SHP77 (cell line): ENCODE results near the gene PDE10A.
A peak's percentile ranks its signal among the peaks of the same experiment; 100 is the strongest.

Experiments used
- DNase-seq, 2 experiments: peaks; one replicate each; lab custom pipeline; 2025; lab: John Stamatoyannopoulos, UW

Gene PDE10A

GRCh38 chr6:165390475-165390874 is 272.6 kb downstream of the PDE10A start:
- no peak for DNase-seq

GRCh38 chr6:165389534-165389933 is 273.5 kb downstream of the PDE10A start:
- no peak for DNase-seq

- no peak for DNase-seq
Observed at GRCh38 chr6:165383323-165383722, 279.7 kb downstream of the PDE10A start.

- no peak for DNase-seq
Observed at GRCh38 chr6:165376100-165376499, 286.9 kb downstream of the PDE10A start.

GRCh38 chr6:165365371-165365770 is 297.7 kb downstream of the PDE10A start:
- no peak for DNase-seq

- DNase-seq, result no peak
Observed at GRCh38 chr6:165345700-165346099, 317.3 kb downstream of the PDE10A start.

- no peak for DNase-seq
Observed at GRCh38 chr6:165340532-165340931, 322.5 kb downstream of the PDE10A start.

- DNase-seq, result no peak
Observed at GRCh38 chr6:165325609-165326008, 337.4 kb downstream of the PDE10A start.

- DNase-seq, result no peak
Observed at GRCh38 chr6:165321555-165322145, 341.4 kb downstream of the PDE10A start.

GRCh38 chr6:165321150-165321549 is 341.9 kb downstream of the PDE10A start:
- no peak for DNase-seq

- DNase-seq, result no peak
Observed at GRCh38 chr6:165317723-165318122, 345.3 kb downstream of the PDE10A start.

GRCh38 chr6:165308926-165309731 is 353.9 kb downstream of the PDE10A start, which contains the start of gene C6orf118:
Gene C6orf118 (minus strand): TSS chr6:165309605. CDS start chr6:165309586, 19 bp downstream.
- peak; percentile 84 to 86 for DNase-seq

- DNase-seq, result no peak
Observed at GRCh38 chr6:165306955-165307354, 356.1 kb downstream of the PDE10A start.

GRCh38 chr6:165301372-165302246 is 361.4 kb downstream of the PDE10A start:
- no peak for DNase-seq

- no peak for DNase-seq
Observed at GRCh38 chr6:165300422-165300936, 362.6 kb downstream of the PDE10A start.

- DNase-seq, result no peak
Observed at GRCh38 chr6:165298875-165299274, 364.2 kb downstream of the PDE10A start.

- DNase-seq, result no peak
Observed at GRCh38 chr6:165298402-165298801, 364.6 kb downstream of the PDE10A start.

GRCh38 chr6:165292657-165293056 is 370.4 kb downstream of the PDE10A start:
- no peak for DNase-seq
